ENCODE results near the gene AUH. TPM values are rescaled to one million over a fixed set of nuclear protein-coding genes. Genes with fewer than 3 reads are reported as not detected.

The AUH gene
- total RNA-seq, 1 experiment from 2014 or later, result 21.7 TPM

DNA sequence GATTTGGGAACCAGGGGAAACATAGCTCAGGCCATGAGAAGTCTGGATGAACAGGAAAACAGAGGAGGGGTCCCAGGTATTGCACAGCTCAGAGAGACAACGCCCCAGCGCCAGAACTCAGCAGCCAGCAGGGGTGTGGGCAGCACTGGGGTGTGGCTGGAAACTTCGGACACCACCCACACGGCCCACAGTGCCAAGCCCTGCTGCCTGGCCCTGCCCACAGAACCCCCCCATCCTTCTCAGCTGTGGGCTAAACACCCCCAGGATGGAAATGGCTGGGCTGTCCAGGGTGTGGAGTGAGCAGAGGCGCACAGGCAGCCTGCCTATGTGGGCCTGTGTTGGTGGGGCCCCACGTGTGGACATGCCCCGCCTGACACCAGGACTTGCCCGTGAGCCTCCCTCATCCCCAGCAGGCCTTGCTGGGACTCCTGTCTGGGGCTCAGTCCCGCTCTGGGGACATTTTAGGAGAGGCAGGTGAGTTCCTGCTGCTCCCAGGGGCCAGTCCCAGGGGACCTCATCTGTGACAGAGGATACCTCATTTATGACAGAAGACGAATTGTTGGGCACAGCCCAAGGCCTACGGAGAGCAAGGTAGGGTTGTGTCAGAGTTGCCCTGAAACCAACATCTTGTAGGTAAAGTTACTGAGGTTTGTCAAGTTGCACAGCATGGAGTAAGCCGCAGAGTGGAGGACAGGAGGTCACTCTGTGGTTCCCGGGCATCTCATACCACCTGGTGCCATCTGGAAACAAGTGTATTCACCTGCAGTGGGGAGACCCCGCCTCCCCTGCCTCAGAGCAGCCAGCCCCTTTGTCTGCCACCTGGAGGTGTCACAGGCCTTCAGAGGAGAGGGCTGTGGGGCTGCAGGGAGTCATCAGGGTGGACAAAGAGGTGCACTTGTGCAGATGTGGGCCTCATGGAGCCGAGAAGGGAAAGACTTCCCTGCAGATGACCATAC, 183.2 kb downstream of the AUH start:
- no peak overlapping the region for H2AK5ac ChIP-seq (ENCODE audit: insufficient read length, low read length)

More for the DNA sequence above, 183.2 kb downstream of the AUH start:
- no peak overlapping the region for H2BK5ac ChIP-seq (ENCODE audit: insufficient read length, low read length)
- TF ChIP-seq, protein P1, sequence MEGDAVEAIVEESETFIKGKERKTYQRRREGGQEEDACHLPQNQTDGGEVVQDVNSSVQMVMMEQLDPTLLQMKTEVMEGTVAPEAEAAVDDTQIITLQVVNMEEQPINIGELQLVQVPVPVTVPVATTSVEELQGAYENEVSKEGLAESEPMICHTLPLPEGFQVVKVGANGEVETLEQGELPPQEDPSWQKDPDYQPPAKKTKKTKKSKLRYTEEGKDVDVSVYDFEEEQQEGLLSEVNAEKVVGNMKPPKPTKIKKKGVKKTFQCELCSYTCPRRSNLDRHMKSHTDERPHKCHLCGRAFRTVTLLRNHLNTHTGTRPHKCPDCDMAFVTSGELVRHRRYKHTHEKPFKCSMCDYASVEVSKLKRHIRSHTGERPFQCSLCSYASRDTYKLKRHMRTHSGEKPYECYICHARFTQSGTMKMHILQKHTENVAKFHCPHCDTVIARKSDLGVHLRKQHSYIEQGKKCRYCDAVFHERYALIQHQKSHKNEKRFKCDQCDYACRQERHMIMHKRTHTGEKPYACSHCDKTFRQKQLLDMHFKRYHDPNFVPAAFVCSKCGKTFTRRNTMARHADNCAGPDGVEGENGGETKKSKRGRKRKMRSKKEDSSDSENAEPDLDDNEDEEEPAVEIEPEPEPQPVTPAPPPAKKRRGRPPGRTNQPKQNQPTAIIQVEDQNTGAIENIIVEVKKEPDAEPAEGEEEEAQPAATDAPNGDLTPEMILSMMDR (conservative IDR thresholded peaks at IDR 0.05), result no peak
- H2BK20ac ChIP-seq (ENCODE audit: low read depth, low read length, poor library complexity, severe bottlenecking), result no peak overlapping the region
- H4K5ac ChIP-seq (ENCODE audit: insufficient read length, low read depth, low read length), result no peak overlapping the region
- no CpG with 5 or more reads among the region's 15 CpGs for WGBS (ENCODE audit: extremely low coverage, insufficient read length, low lambda C conversion rate)
- no peak overlapping the region for H3K18ac ChIP-seq (ENCODE audit: insufficient read length, low read depth, low read length)
- peaks cover 0 to 5% of the 10 kb centered on the region in 2 experiments; a peak in 1 of 4 replicates for H3K4me1 Mint-ChIP-seq
- H3K23ac ChIP-seq (ENCODE audit: insufficient read length, low read depth, low read length), result no peak overlapping the region
- H3K27me3 ChIP-seq (ENCODE audit: insufficient read depth, low read length), result no peaks in the 10 kb centered on the region
- no peaks in the 10 kb centered on the region for H3K79me1 ChIP-seq (ENCODE audit: insufficient read depth, low read depth, low read length, poor library complexity, severe bottlenecking)
- H3K56ac ChIP-seq (ENCODE audit: insufficient read length, low read depth, low read length), result no peak overlapping the region
- no peak for DNase-seq
- H3K9me3 ChIP-seq (ENCODE audit: control insufficient read depth, low read depth, low read length), result no peaks in the 10 kb centered on the region
- no peak overlapping the region for H2BK12ac ChIP-seq (ENCODE audit: insufficient read length, low read depth, low read length)
- H2BK120ac ChIP-seq (ENCODE audit: low read depth, low read length, poor library complexity, severe bottlenecking), result no peak overlapping the region
- no peaks in the 10 kb centered on the region for H3K9me3 Mint-ChIP-seq
- H3K79me2 ChIP-seq (ENCODE audit: insufficient read depth, low read length), result no peaks in the 10 kb centered on the region
- no peak overlapping the region for H3K4ac ChIP-seq (ENCODE audit: low read depth, low read length)
- H3K4me1 ChIP-seq (ENCODE audit: insufficient read depth, low read length), result no peaks in the 10 kb centered on the region
- H2BK15ac ChIP-seq (ENCODE audit: low read depth, low read length), result no peak overlapping the region
- no peak overlapping the region for H3K27ac ChIP-seq (ENCODE audit: insufficient read length, low read depth, low read length)
- no peak overlapping the region for H3K4me2 ChIP-seq (ENCODE audit: insufficient read depth, insufficient read length, low read length)
- H3K27ac Mint-ChIP-seq, result peak overlapping the region in 2 of 3 experiments; percentile 44 to 52; a peak in 2 of 7 replicates
- no peak overlapping the region for H2AFZ ChIP-seq (ENCODE audit: low read length)
- H4K91ac ChIP-seq (ENCODE audit: insufficient read length, low read depth, low read length), result no peak overlapping the region
- no peaks in the 10 kb centered on the region for H4K20me1 ChIP-seq (ENCODE audit: control insufficient read depth, insufficient read depth, insufficient read length)
- H3K9ac ChIP-seq (ENCODE audit: extremely low read depth, insufficient read length, low read length), result no peak overlapping the region
- H3K14ac ChIP-seq (ENCODE audit: insufficient read depth, low read length), result no peak overlapping the region
- no peaks in the 10 kb centered on the region for H3K36me3 Mint-ChIP-seq (ENCODE audit: insufficient read depth in 1 of 3, low read depth in 3 of 3)
- H3K4me3 Mint-ChIP-seq, result no peak overlapping the region
- H3T11ph ChIP-seq (ENCODE audit: low read length), result no peak overlapping the region
- no peaks in the 10 kb centered on the region for H3K23me2 ChIP-seq (ENCODE audit: insufficient read length, low read depth, low read length, poor library complexity, severe bottlenecking)
- H4K8ac ChIP-seq (replicated peaks; ENCODE audit: insufficient read length, low read depth, low read length), result no peak overlapping the region
- H3K27me3 Mint-ChIP-seq (ENCODE audit: low read depth), result no peaks in the 10 kb centered on the region
